Stomach smooth muscle (tissue), 2 donors: ENCODE results near the gene ATXN1.
"Not testable (repeated sequence)": the region's sequence is repeated elsewhere in the genome, so short reads cannot be mapped to it uniquely, and the experiment has no call there.

Experiments
- H3K27ac ChIP-seq: one replicate; pipeline ENCODE4 v1.7.0; 2013; ENCODE audit warnings: mild to moderate bottlenecking, low read length, inconsistent platforms
- H3K27me3 ChIP-seq, 2 donors: one replicate each; pipeline ENCODE4 v1.7.0; 2013; ENCODE audit warnings: low read length in 2 of 2; ENCODE audit not compliant: insufficient read depth in 2 of 2, control insufficient read depth in 1 of 2
- H3K36me3 ChIP-seq, 2 donors: one replicate each; pipeline ENCODE4 v1.7.0; 2013; ENCODE audit warnings: low read length in 2 of 2; ENCODE audit not compliant: control insufficient read depth in 2 of 2, insufficient read depth in 2 of 2
- H3K4me1 ChIP-seq: one replicate; pipeline ENCODE4 v1.7.0; 2013; ENCODE audit warnings: low read length; ENCODE audit not compliant: control insufficient read depth, insufficient read depth
- H3K4me3 ChIP-seq, 2 donors: one replicate each; pipeline ENCODE4 v1.7.0; 2013; ENCODE audit warnings: low read length in 2 of 2
- H3K9ac ChIP-seq, 2 donors: one replicate each; pipeline ENCODE4 v1.7.0; 2013; ENCODE audit warnings: low read length in 2 of 2, mild to moderate bottlenecking in 1 of 2
- H3K9me3 ChIP-seq, 2 donors: one replicate each; pipeline ENCODE4 v1.7.0; 2013; ENCODE audit warnings: low read length in 2 of 2; ENCODE audit not compliant: control insufficient read depth in 2 of 2
- donor health status: healthy.
- donor health status: Pancreatic carcinoma.

The ATXN1 gene

GRCh38 chr6:16543521-16543920, 217.7 kb downstream of the ATXN1 start:
- no peak overlapping the region for H3K9ac ChIP-seq
- no peak overlapping the region for H3K27ac ChIP-seq
- no peaks in the 10 kb centered on the region for H3K9me3 ChIP-seq
- no peaks in the 10 kb centered on the region for H3K27me3 ChIP-seq
- H3K4me1 ChIP-seq = peaks cover 19% of the 10 kb centered on the region
- H3K4me3 ChIP-seq = no peak overlapping the region
- peaks cover 0 to 5% of the 10 kb centered on the region in 2 donors for H3K36me3 ChIP-seq

GRCh38 chr6:16542070-16542469, 219.2 kb downstream of the ATXN1 start:
- Histone ChIP-seq H3K27me3 (no peaks in the 10 kb centered on the region), H3K36me3 (peaks cover 0 to 3% of the 10 kb centered on the region in 2 donors), H3K4me3 (no peak overlapping the region), H3K4me1 (peaks cover 19% of the 10 kb centered on the region), H3K9me3 (no peaks in the 10 kb centered on the region), H3K27ac (no peak overlapping the region), H3K9ac (no peak overlapping the region)

- H3K36me3 ChIP-seq = peaks cover 0 to 3% of the 10 kb centered on the region in 2 donors
- H3K9ac ChIP-seq = no peak overlapping the region
- no peaks in the 10 kb centered on the region for H3K27me3 ChIP-seq
- peaks cover 19% of the 10 kb centered on the region for H3K4me1 ChIP-seq
- H3K4me3 ChIP-seq = peak overlapping the region in 1 of 2 donors; percentile 35
- no peak overlapping the region for H3K27ac ChIP-seq
- H3K9me3 ChIP-seq = no peaks in the 10 kb centered on the region
Measured at GRCh38 chr6:16540804-16541752, 220.2 kb downstream of the ATXN1 start.

- H3K27ac ChIP-seq, H3K27me3 ChIP-seq, H3K36me3 ChIP-seq, H3K4me3 ChIP-seq, H3K9me3 ChIP-seq, H3K9ac ChIP-seq: not testable (repeated sequence)
- H3K4me1 ChIP-seq = peaks cover 19% of the 10 kb centered on the region
Measured at GRCh38 chr6:16540383-16540782, 220.9 kb downstream of the ATXN1 start.

- Histone ChIP-seq H3K36me3 (no peaks in the 10 kb centered on the region), H3K9me3 (no peaks in the 10 kb centered on the region), H3K9ac (no peak overlapping the region), H3K27ac (no peak overlapping the region), H3K4me3 (no peak overlapping the region), H3K27me3 (no peaks in the 10 kb centered on the region), H3K4me1 (peaks cover 15% of the 10 kb centered on the region)
Measured at GRCh38 chr6:16539086-16539931, 222.0 kb downstream of the ATXN1 start.

GRCh38 chr6:16535564-16535963, 225.7 kb downstream of the ATXN1 start:
- no peak overlapping the region for H3K9ac ChIP-seq
- H3K27ac ChIP-seq = no peak overlapping the region
- no peaks in the 10 kb centered on the region for H3K27me3 ChIP-seq
- no peak overlapping the region for H3K4me3 ChIP-seq
- no peaks in the 10 kb centered on the region for H3K4me1 ChIP-seq
- H3K36me3 ChIP-seq = no peaks in the 10 kb centered on the region
- no peaks in the 10 kb centered on the region for H3K9me3 ChIP-seq

GRCh38 chr6:16533721-16534136, 227.5 kb downstream of the ATXN1 start:
- H3K27me3 ChIP-seq = no peaks in the 10 kb centered on the region
- no peaks in the 10 kb centered on the region for H3K9me3 ChIP-seq

GRCh38 chr6:16533210-16533609, 228.1 kb downstream of the ATXN1 start:
- H3K9ac ChIP-seq = no peak overlapping the region
- H3K36me3 ChIP-seq = no peaks in the 10 kb centered on the region
- no peaks in the 10 kb centered on the region for H3K27me3 ChIP-seq
- no peak overlapping the region for H3K27ac ChIP-seq
- H3K4me3 ChIP-seq = no peak overlapping the region
- H3K4me1 ChIP-seq = no peaks in the 10 kb centered on the region
- no peaks in the 10 kb centered on the region for H3K9me3 ChIP-seq

More at GRCh38 chr6:16533721-16534136, 227.5 kb downstream of the ATXN1 start:
- Histone ChIP-seq H3K9ac (no peak overlapping the region), H3K36me3 (no peaks in the 10 kb centered on the region), H3K4me1 (no peaks in the 10 kb centered on the region), H3K27ac (no peak overlapping the region), H3K4me3 (no peak overlapping the region)

GRCh38 chr6:16527691-16528090, 233.6 kb downstream of the ATXN1 start:
- H3K4me1 ChIP-seq = no peaks in the 10 kb centered on the region
- H3K27me3 ChIP-seq = no peaks in the 10 kb centered on the region
- H3K36me3 ChIP-seq = no peaks in the 10 kb centered on the region
- no peak overlapping the region for H3K27ac ChIP-seq
- no peak overlapping the region for H3K9ac ChIP-seq
- no peaks in the 10 kb centered on the region for H3K9me3 ChIP-seq
- H3K4me3 ChIP-seq = no peak overlapping the region

- Histone ChIP-seq H3K4me1 (peaks cover 2% of the 10 kb centered on the region), H3K36me3 (peaks cover 0 to 8% of the 10 kb centered on the region in 2 donors), H3K9ac (no peak overlapping the region), H3K9me3 (no peaks in the 10 kb centered on the region), H3K27ac (no peak overlapping the region), H3K4me3 (no peak overlapping the region), H3K27me3 (no peaks in the 10 kb centered on the region)
Measured at GRCh38 chr6:16524380-16524707, 236.9 kb downstream of the ATXN1 start.
